GM18907 (cell line): Measurements from ENCODE around the gene RAB31.
"Not testable (repeated sequence)": the region's sequence is repeated elsewhere in the genome, so short reads cannot be mapped to it uniquely, and the experiment has no call there.

Experiments used
- ATAC-seq: cut with Tn5 transposase; IDR thresholded peaks from one replicate; pipeline ENCODE4 v1.9.1; 2021; ENCODE audit warnings: mild to moderate bottlenecking, moderate library complexity; ENCODE audit not compliant: unreplicated experiment

Gene RAB31

GRCh38 chr18:9708057-9708433, at the start of gene RAB31:
Gene RAB31 (plus strand): TSS chr18:9708301. CDS start chr18:9708406, 105 bp downstream.
- peak; percentile 35 for ATAC-seq

- no peak for ATAC-seq
Observed at GRCh38 chr18:9659499-9660375, 48.4 kb upstream of the RAB31 start.

DNA sequence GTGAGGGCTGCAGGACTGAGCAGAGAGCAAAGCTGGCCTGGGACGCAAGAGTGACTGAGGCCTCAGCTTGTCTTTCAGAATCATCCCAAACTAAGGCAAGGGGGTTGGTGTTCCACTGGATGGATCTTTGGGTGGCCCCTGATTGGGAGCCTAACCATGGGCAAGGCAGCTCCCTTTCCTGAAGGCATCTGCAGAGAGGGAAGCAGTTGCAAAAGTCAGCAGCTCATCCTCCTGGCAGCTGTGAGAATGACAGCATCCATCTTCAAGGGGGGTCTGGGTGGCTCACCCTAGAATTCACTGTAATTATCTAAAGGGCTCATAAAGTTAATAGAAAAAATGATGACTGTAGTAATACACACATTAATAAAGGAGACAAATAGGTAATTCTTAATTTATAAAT, 46.5 kb upstream of the RAB31 start:
- ATAC-seq: no peak

DNA sequence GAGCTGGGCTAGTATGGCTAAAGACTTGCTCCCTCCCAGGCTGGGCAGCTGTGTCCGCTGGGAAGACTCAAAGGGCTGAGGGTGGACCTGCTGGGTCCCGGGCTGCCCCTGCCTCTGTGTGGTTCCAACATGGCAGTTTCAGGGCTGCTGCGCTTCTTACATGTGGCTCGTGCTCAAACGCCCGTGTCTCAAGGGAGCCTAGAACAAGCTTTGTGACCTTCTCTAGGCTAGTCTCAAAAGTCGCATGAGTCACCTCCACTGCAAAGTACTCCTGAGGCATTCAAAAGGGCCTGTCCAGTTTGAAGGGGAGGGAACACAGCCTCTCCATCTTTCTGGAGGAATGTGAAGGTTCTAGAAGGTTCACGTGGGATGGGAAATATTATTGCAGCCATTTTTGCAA, 44.7 kb upstream of the RAB31 start:
- ATAC-seq: no peak

GRCh38 chr18:9665314-9665713, 42.8 kb upstream of the RAB31 start:
- no peak for ATAC-seq

DNA sequence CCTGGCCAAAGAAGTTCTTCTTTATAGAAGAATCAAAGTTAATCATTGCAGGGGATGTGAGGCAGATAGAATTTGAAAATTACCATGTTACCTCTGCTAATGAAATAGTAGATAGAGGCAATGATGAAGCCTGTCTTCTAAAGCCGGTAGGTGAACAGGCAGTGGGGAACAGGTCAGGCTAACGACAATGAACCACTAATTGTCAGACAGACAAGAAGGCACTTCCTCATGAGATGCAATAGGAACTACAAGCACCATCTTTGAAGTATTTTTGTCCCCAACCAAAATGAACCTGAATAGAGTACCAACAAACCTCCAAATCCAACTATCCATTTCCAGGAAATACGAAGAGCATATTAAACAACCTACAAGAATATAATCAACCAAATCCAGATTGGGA, 41.6 kb upstream of the RAB31 start:
- no peak for ATAC-seq

DNA sequence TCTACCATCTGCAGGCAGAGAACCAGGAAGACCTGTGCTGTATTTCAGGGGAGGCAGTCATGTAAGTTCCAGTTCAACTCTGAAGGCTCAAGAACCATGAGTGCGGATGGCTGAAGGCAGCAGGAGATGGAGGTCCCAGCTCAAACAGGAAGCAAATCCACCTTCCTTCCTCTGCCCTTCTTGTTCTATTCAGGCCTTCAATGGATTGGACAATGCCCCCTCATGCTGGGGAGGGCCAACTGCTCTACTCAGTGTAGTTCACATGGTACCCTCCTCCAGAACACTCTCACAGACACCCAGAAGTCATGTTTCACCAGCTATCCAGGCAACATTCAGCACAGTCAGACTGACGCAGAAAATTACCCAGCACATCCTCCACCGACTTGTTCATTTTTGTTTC, 39.1 kb upstream of the RAB31 start:
- no peak for ATAC-seq

DNA sequence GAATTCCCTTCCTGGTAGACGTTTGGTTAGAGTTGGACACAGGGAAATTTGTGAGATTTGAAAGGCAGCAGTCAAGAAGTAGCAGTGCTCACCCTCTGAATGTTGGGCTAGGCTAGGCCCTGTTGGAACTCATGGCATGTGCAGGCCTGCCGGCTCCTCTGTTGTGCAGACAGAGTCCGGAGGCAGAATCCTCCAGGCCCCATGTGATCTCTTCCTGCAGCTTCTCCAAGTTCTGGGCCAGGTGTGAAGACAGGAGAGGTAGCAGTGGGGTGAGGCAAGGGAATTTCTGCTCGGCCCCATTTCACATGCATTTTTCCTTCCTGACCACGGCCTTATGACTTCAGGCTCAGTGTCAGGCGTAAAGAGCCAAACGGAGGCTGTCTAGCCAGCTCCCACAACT, 36.9 kb upstream of the RAB31 start:
- no peak for ATAC-seq

- ATAC-seq: peak; percentile 98
Observed at GRCh38 chr18:9673296-9674251, 34.5 kb upstream of the RAB31 start.

- ATAC-seq: not testable (repeated sequence)
Observed at GRCh38 chr18:9678216-9678615, 29.9 kb upstream of the RAB31 start.

DNA sequence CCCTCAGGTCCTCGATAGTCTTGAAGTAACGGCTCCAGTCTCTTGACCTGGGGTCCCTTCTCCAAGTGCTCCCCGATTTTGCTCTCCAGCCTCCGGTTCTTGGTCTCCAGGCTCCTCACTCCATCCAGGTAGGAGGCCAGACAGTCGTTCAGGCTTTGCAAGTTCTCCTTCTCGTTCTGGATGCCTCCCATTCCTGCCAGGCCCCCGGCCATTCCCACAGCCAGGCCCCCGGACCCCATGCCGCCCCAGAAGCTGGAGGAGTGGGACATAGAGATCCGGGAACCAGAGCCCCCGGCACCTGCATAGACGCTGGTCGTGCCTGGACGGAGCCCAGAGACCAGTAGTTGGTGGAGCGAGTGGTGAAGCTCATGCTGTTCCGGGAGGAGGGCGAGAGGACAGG, 29.0 kb upstream of the RAB31 start:
- ATAC-seq: no peak

DNA sequence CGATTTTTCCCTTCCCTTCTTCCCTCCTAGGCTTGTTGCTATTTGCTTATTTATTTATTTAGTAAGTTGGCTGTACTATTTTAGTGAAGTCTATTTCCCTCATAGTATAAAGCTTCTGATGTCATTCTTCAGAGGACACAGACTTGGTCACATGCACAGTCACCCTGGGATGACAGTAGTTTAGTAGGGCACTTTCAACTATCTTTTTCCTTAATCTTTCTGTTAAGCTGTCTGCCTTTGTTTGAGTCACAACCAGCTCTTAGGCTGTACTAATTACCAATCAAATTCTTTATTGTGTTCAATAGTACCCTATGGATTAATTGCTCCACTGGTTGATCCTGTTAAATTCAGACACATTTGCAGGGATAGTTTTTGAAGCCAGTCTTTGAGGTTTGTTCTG, 26.9 kb upstream of the RAB31 start:
- ATAC-seq: no peak

- ATAC-seq: no peak
Observed at GRCh38 chr18:9682572-9682971, 25.5 kb upstream of the RAB31 start.

DNA sequence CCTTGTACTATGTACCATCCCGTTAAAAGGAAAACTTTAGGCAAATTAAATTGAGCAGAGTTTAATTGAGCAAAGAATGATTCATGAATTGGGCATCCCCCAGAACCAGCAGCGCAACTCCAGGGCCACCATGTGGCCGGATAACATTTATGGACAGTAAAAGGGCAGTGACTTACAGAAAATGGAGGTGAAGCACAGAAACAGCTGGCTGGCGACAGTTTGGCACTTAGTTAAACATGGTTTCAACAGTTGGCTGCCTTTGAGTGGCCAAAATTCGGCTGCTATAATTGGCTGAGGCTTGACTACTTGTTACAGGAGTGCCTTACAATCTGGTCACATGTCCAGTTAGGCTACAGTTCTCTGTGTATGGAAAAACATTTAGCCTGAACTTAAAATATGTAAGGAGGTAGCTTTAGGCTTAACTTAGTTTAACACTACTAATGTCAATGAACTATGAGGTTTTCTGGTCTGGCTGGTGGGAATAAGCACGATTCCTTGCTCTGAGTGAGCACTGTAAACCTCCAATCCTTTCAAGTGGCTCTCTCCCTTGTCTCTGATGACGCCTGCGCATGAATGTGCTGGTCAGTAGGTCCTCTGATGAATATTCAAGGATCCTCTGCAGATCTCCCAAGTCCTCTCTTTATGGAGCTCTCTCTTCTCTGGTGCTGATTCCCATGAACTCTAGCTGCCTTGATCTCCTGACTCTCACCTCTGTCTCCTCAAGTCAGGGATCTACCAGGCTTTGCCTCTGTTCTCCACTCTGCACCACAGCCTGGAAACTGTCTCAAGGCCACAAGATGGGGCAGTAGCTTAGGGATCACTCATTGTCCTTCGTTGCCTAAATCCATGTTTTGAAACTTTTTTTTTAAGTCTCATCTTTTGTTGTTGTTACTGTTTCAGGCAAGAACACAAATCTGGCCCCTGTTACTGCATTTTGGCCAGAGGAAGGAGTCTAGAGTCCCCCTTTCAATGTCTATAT, 24.4 kb upstream of the RAB31 start:
- ATAC-seq: no peak

GRCh38 chr18:9684881-9685614, 23.1 kb upstream of the RAB31 start:
- no peak for ATAC-seq

- ATAC-seq: no peak
Observed at GRCh38 chr18:9685615-9685890, 22.5 kb upstream of the RAB31 start.

GRCh38 chr18:9688036-9688741, 19.9 kb upstream of the RAB31 start:
- no peak for ATAC-seq

GRCh38 chr18:9689253-9689652, 18.8 kb upstream of the RAB31 start:
- no peak for ATAC-seq

GRCh38 chr18:9690418-9691188, 17.5 kb upstream of the RAB31 start:
- ATAC-seq: no peak
